Gastrocnemius medialis (tissue), 4 donors: ENCODE data around the gene WBP2NL.

Experiments
- POLR2A ChIP-seq, 2 donors: fragments of 450-650 bp; IDR thresholded peaks; one replicate each; pipeline ENCODE4 v1.6.1; 2017; ENCODE audit warnings: antibody characterized with exemption in 2 of 2, mild to moderate bottlenecking in 2 of 2, moderate library complexity in 2 of 2
- TF ChIP-seq, protein P1 (sequence below), 5 experiments: fragments of 450-650 bp in 3 of 5; fragments of 200-600 bp in 2 of 5; sonication (generic) in 2 of 5; IDR thresholded peaks in 4 of 5; conservative IDR thresholded peaks in 1 of 5; 1 replicate in 4 of 5; 2 replicates in 1 of 5; pipeline ENCODE4 v1.5.1; 2016 to 2019; ENCODE audit warnings: antibody characterized with exemption in 5 of 5, mild to moderate bottlenecking in 3 of 5, moderate library complexity in 3 of 5

DNA sequence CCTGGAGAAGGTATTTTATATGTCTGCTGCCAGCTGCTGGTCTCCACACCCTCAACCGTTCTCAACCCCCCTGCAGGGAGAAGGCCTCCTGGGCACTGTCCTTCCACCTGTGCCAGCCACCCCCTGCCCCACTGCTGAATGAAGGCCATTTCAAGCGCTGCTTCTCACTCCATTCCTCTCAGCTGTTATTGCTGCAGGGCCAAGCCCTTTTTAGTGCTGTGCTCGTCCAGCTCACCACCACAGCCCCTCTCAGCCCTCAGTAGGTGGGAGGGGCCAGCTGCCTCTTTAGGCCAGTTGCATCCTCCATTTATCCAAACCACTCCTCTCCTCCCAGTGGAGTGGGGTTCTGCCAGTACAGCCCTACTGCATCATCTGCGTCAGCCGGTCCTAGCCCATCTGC, 1.8 kb upstream of the WBP2NL start:
- TF ChIP-seq, protein P1, sequence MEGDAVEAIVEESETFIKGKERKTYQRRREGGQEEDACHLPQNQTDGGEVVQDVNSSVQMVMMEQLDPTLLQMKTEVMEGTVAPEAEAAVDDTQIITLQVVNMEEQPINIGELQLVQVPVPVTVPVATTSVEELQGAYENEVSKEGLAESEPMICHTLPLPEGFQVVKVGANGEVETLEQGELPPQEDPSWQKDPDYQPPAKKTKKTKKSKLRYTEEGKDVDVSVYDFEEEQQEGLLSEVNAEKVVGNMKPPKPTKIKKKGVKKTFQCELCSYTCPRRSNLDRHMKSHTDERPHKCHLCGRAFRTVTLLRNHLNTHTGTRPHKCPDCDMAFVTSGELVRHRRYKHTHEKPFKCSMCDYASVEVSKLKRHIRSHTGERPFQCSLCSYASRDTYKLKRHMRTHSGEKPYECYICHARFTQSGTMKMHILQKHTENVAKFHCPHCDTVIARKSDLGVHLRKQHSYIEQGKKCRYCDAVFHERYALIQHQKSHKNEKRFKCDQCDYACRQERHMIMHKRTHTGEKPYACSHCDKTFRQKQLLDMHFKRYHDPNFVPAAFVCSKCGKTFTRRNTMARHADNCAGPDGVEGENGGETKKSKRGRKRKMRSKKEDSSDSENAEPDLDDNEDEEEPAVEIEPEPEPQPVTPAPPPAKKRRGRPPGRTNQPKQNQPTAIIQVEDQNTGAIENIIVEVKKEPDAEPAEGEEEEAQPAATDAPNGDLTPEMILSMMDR (IDR thresholded peaks at IDR 0.05 in 4 of 5, conservative IDR thresholded peaks at IDR 0.05 in 1 of 5) = no peak
- no peak for TF ChIP-seq POLR2A (IDR thresholded peaks at IDR 0.05)
